ENCODE data around the gene GAB2.

GAB2 gene

DNA sequence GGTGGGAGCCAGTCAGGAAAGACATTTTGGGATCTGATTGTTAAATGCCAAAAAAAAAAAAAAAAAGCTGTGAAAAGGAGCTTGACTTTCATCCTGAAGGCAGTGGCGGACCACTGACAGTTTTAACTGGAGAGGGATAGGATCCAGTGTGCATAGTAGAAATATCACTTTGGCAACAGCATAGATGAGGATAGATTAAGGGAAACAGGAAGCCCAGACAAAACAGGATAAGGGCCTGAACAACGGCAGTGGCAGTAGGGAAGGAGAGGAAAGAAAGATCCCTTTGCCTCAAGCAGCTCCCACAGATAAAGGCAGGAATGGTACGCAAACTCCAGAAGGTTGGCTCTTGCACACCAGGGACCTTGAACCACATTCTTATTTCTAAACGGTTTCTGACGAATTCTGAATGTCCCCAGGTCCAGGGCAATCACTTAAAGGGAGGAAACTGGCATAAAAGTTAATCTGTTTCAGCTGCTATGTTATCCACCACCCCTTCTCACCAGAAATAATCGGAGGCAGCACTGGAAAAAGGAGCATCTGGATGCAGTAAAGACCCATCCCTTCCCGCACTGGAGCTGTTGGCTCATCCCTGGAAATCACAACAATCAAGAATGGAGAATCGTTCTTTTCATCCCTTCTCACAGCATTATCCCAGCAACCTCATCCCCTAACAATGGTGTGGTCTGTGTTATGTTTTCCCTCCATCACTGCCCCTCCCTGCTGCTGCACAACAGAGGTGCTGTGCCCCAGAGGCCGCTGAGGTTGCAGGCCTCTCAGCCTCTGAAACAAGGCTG lies 99.1 kb downstream of the GAB2 start:
- no peak overlapping the region for H3K4me3 ChIP-seq
- peaks cover 0 to 15% (median 6%) of the 10 kb centered on the region in 11 experiments; a peak in 8 of 22 replicates for H3K9me3 ChIP-seq (replicated peaks in 1 of 11)
- 0 out of 22 replicates have a peak overlapping the region, but pooled peaks of 1 of the 11 experiments have one; percentile 26 for H3K9ac ChIP-seq
- H3K27me3 ChIP-seq: no peaks in the 10 kb centered on the region
- H3K27ac ChIP-seq: peak overlapping the region in 1 of 11 experiments; percentile 2; a peak in 2 of 22 replicates
- peaks cover 12 to 55% (median 26%) of the 10 kb centered on the region in 11 experiments; a peak in 18 of 22 replicates for H3K36me3 ChIP-seq
- TF ChIP-seq Cebpa-rat (IDR thresholded peaks at IDR 0.05): no peak
- peaks cover 78 to 100% (median 100%) of the 10 kb centered on the region in 11 experiments for H4K20me1 ChIP-seq
- peaks cover 14 to 73% (median 24%) of the 10 kb centered on the region in 10 experiments for H3K4me1 ChIP-seq
- H3K4me2 ChIP-seq: peak overlapping the region in 6 of 11 experiments; percentile 10 to 47 (median 28); a peak in 8 of 22 replicates

DNA sequence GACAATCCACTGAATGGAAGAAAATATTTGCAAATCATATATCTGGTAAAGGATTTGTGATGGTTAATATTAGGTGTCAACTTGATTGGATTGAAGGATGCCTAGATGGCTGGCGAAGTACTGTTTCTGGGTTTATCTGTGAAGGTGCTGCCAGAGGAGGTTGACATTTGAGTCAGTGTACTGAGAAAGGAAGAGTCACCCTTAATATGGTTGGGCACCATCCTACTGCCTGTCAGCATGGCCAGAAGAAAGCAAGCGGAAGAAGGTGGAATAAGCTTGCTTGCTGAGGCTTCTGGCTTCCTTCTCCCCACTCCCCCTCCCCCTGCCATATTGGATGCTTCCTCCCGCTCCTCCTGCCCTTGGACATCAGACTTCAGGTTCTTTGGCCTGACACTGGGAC lies 101.9 kb downstream of the GAB2 start:
- H3K27ac ChIP-seq: no peak overlapping the region

DNA sequence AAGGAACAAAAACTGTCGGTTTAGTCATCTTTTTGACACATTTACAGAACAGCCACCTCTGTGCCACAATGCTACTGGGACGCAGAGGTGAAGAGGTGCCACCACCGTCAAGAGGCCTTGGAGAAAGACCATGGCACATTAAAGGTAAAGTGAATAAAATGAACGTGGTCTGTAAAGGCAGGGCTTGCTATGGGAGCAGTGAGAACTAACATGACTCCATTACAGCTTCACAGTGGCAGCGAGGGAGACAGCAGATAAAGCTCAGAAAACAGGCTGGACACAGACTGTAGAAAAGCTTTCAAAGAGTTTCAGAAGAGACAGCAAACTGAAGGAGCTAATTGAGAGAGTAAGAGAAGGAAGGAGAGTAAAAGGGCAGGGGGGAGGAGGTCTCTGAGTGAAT lies 102.9 kb downstream of the GAB2 start:
- H3K4me3 ChIP-seq: no peak overlapping the region
- H3K36me3 ChIP-seq: peaks cover 0 to 39% (median 10%) of the 10 kb centered on the region in 11 experiments; a peak in 10 of 22 replicates
- peak overlapping the region in 3 of 11 experiments; percentile 60 to 82 (median 68); a peak in 5 of 22 replicates for H3K4me2 ChIP-seq
- H3K27ac ChIP-seq: no peak overlapping the region
- no peak for TF ChIP-seq Cebpa-rat (IDR thresholded peaks at IDR 0.05)
- H3K9ac ChIP-seq: peak overlapping the region in 1 of 11 experiments; percentile 13; a peak in 1 of 22 replicates
- H4K20me1 ChIP-seq: peaks cover 88 to 100% (median 100%) of the 10 kb centered on the region in 11 experiments
- peaks cover 0 to 10% (median 0%) of the 10 kb centered on the region in 11 experiments; a peak in 4 of 22 replicates for H3K9me3 ChIP-seq (replicated peaks in 1 of 11)
- H3K27me3 ChIP-seq: no peaks in the 10 kb centered on the region
- peaks cover 49 to 85% (median 59%) of the 10 kb centered on the region in 10 experiments for H3K4me1 ChIP-seq

More for the DNA sequence above, 101.9 kb downstream of the GAB2 start:
- Histone ChIP-seq H4K20me1 (peaks cover 90 to 100% (median 100%) of the 10 kb centered on the region in 11 experiments), H3K36me3 (peaks cover 3 to 46% (median 14%) of the 10 kb centered on the region in 11 experiments; a peak in 15 of 22 replicates), H3K4me3 (no peak overlapping the region), H3K9ac (no peak overlapping the region), H3K9me3 (replicated peaks in 1 of 11) (peaks cover 0 to 10% (median 0%) of the 10 kb centered on the region in 11 experiments; a peak in 4 of 22 replicates), H3K27me3 (no peaks in the 10 kb centered on the region), H3K4me1 (peaks cover 42 to 83% (median 50%) of the 10 kb centered on the region in 10 experiments), H3K4me2 (peak overlapping the region in 2 of 11 experiments; percentile 19 to 36; a peak in 1 of 22 replicates)
- no peak for TF ChIP-seq Cebpa-rat (IDR thresholded peaks at IDR 0.05)

DNA sequence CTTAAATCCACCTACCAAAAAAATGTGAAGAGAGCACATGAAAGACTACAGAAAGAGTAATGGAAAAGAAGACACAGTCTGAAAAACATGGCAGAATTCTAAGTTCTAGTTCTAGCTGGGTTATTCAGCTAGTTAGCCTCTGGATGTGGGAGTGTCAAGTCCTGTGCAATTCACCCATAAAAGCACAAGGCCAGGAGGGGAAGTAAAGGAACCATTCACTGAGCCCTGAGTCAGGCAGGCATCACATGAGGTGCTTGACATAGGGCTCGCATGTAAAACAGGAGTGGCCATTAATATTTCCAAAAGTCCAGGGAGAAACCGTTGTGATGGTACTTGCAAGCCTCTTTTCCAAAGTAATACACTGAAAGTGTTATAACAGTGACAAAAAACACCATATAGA lies 103.7 kb downstream of the GAB2 start:
- Histone ChIP-seq H3K4me2 (peak overlapping the region; percentile 1 to 82 (median 60); a peak in 19 of 22 replicates), H3K27ac (peak overlapping the region in 2 of 11 experiments; percentile 27 to 41; a peak in 4 of 22 replicates)
- TF ChIP-seq Cebpa-rat (IDR thresholded peaks at IDR 0.05): no peak

DNA sequence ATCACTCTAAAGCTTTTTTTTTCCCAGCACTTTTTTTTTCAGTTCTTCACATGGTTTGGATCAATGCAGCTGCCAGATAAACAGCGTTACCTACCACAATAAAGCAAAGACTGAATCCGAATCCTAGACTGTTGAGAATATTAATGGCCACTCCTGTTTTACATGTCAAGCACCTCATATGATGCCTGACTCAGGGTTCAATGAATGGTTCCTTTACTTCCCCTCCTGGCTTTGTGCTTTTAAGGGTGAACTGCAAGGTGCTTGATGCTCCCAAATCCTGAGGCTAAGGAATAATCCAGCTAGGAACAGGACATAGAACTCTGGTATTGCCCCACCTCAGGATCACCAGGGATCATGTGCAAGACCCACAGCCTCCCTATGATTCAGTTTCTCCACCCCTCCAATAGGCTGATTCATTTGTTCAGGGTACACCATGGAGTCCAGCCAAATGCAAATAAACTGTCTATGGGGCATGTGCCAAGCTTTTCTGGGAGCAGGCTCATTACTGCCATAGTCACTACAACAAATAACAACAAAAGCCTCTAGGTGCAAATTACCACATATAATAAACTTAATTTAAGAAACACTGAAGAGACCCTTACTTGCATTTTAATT lies 104.3 kb downstream of the GAB2 start:
- H3K4me2 ChIP-seq: peak overlapping the region; percentile 27 to 82 (median 63)
- H3K36me3 ChIP-seq: peaks cover 0 to 27% (median 10%) of the 10 kb centered on the region in 11 experiments; a peak in 13 of 22 replicates
- peaks cover 89 to 100% (median 100%) of the 10 kb centered on the region in 11 experiments for H4K20me1 ChIP-seq
- peak overlapping the region in 3 of 11 experiments; percentile 27 to 49 (median 41); a peak in 5 of 22 replicates for H3K27ac ChIP-seq
- peaks cover 48 to 85% (median 58%) of the 10 kb centered on the region in 10 experiments for H3K4me1 ChIP-seq
- H3K27me3 ChIP-seq: no peaks in the 10 kb centered on the region
- TF ChIP-seq Cebpa-rat (IDR thresholded peaks at IDR 0.05): no peak
- H3K9me3 ChIP-seq (replicated peaks in 1 of 11): peaks cover 0 to 10% (median 0%) of the 10 kb centered on the region in 11 experiments; a peak in 4 of 22 replicates
- no peak overlapping the region for H3K9ac ChIP-seq
- no peak overlapping the region for H3K4me3 ChIP-seq

More for the DNA sequence above, 103.7 kb downstream of the GAB2 start:
- no peak overlapping the region for H3K9ac ChIP-seq
- peaks cover 54 to 85% (median 61%) of the 10 kb centered on the region in 10 experiments for H3K4me1 ChIP-seq
- peaks cover 0 to 10% (median 0%) of the 10 kb centered on the region in 11 experiments; a peak in 4 of 22 replicates for H3K9me3 ChIP-seq (replicated peaks in 1 of 11)
- H3K36me3 ChIP-seq: peaks cover 0 to 32% (median 9%) of the 10 kb centered on the region in 11 experiments; a peak in 11 of 22 replicates
- no peak overlapping the region for H3K4me3 ChIP-seq
- peaks cover 89 to 100% (median 100%) of the 10 kb centered on the region in 11 experiments for H4K20me1 ChIP-seq
- no peaks in the 10 kb centered on the region for H3K27me3 ChIP-seq

DNA sequence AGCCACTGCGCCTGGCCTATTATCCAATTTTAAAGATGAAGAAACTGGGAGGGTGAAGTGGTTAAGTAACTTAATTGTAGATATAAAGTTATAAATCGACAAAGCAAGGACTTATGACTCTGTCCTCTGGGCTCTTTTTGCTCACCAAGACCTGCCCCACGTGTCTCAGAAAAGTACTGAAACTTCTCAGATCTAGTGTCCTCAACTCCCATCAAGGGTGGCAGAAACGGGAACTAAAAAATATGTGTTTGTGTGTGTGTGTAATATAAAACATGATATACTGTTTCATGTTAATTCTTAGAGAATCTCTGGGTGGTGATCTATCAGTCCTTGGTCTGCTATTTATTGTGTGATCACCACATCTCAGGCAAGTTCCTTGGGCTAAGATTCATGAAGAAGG lies 104.9 kb downstream of the GAB2 start:
- H3K9ac ChIP-seq: no peak overlapping the region
- H3K27me3 ChIP-seq: no peaks in the 10 kb centered on the region
- no peak overlapping the region for H3K4me3 ChIP-seq
- H3K9me3 ChIP-seq (replicated peaks in 1 of 11): peaks cover 0 to 10% (median 0%) of the 10 kb centered on the region in 11 experiments; a peak in 4 of 22 replicates
- peaks cover 48 to 85% (median 55%) of the 10 kb centered on the region in 10 experiments for H3K4me1 ChIP-seq
- peak overlapping the region in 5 of 11 experiments; percentile 11 to 49 (median 30); a peak in 6 of 22 replicates for H3K27ac ChIP-seq
- peaks cover 1 to 27% (median 13%) of the 10 kb centered on the region in 11 experiments; a peak in 16 of 22 replicates for H3K36me3 ChIP-seq
- H4K20me1 ChIP-seq: peaks cover 90 to 100% (median 100%) of the 10 kb centered on the region in 11 experiments
- no peak for TF ChIP-seq Cebpa-rat (IDR thresholded peaks at IDR 0.05)
- H3K4me2 ChIP-seq: peak overlapping the region; percentile 37 to 82 (median 63)

DNA sequence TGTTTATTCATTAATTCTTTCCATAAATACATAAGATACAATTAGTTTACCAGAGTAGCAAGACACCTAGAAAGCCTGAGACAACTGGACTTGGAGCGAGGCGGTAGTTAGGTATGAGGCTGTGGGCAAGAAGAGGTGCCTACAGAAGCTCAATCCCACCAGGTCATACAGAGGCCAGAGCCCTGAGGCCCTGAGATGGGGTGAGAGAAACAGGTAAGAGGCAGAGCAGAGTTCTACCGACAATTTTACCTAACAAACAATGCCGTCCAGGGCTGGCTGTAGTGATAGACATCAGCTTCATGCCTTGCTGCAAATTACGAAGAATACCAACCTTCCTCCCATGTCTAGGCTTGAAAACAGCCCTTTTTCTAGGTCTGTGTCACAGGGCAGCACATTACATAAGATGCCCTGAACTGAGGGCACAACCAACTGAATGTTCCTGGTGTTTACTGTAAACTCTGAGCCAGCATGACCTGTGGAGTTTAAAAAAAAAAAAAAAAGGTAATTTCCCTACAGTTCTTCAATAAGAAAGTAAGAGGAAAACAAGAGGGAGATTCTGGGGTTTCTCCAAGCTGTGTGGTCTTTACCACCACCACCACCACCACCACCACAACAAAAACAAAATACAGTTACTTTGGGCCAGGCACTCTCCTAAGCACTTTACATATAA lies 105.8 kb downstream of the GAB2 start:
- no peaks in the 10 kb centered on the region for H3K27me3 ChIP-seq
- peaks cover 0 to 27% (median 17%) of the 10 kb centered on the region in 11 experiments; a peak in 15 of 22 replicates for H3K36me3 ChIP-seq
- no peak overlapping the region for H3K4me3 ChIP-seq
- H3K27ac ChIP-seq: peak overlapping the region in 3 of 11 experiments; percentile 15 to 49 (median 30); a peak in 6 of 22 replicates
- H4K20me1 ChIP-seq: peaks cover 81 to 100% (median 100%) of the 10 kb centered on the region in 11 experiments
- H3K9ac ChIP-seq: peak overlapping the region in 2 of 11 experiments; percentile 10 to 34; a peak in 1 of 22 replicates
- peaks cover 48 to 86% (median 55%) of the 10 kb centered on the region in 10 experiments for H3K4me1 ChIP-seq
- TF ChIP-seq Cebpa-rat (IDR thresholded peaks at IDR 0.05): no peak
- peak overlapping the region; percentile 46 to 82 (median 63) for H3K4me2 ChIP-seq
- peaks cover 0 to 3% (median 0%) of the 10 kb centered on the region in 11 experiments; a peak in 2 of 22 replicates for H3K9me3 ChIP-seq (replicated peaks in 1 of 11)
